ENCODE measurements around the gene RHO.
A peak's percentile ranks its signal among the peaks of the same experiment; 100 is the strongest.

RHO gene

GRCh38 chr3:129520960-129521359, 7.5 kb upstream of the RHO start:
- DNase-seq = no peak

- no peak for DNase-seq
These were observed 6.8 kb upstream of the RHO start for GRCh38 chr3:129521611-129522010.

DNA sequence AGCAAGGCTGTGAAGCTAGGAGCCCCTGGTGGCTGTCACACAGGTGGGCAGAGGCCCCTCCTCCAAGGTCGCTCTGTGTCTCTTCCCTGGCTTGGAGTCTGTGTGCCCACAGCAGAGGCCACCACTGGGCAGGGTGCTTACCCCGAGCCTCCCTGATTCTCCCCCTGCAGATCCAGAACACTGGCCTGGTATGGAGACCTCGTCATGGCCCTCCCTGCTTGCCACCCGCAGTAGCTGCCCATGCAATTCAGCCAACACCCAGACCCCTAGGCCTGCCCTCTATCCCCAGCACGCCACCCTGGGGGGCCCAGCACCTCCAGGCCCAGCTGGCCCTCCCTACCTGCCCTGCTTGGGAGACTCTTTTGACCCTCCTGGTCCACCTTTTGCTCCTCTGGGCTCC, 5.5 kb upstream of the RHO start:
- DNase-seq = no peak

GRCh38 chr3:129524081-129524480, 4.4 kb upstream of the RHO start:
- DNase-seq = no peak

DNA sequence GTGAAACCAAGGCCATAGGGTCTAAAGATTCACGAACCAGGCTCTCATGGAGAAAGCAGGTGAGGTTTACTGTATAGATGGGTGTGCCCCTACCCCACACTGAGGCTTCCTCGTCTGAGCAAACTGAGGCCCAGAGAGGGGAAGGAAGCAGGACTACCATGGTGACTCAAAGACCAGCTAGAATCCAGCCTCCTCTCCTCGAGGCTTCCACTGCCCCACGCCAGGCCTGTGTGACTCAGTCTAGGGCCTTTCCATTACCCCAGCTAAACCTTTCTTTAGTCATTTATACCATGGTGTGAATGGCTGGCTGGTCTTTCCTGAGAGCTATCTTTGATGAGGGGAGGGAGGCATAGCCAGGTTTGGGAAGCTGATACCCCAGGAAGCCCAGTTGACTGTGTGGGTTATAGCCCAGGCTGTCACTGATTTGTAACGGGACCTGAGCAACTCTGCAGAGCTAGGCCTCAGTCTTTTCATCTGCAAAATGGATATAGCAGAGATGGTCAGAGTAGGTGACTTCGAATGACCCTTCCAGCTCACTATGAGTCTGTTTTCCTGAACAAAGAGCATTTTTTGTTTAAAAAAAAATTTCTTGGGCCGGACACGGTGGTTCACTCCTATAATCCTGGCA, 3.0 kb upstream of the RHO start:
- DNase-seq = peak; percentile 95 to 97 (median 97)

DNA sequence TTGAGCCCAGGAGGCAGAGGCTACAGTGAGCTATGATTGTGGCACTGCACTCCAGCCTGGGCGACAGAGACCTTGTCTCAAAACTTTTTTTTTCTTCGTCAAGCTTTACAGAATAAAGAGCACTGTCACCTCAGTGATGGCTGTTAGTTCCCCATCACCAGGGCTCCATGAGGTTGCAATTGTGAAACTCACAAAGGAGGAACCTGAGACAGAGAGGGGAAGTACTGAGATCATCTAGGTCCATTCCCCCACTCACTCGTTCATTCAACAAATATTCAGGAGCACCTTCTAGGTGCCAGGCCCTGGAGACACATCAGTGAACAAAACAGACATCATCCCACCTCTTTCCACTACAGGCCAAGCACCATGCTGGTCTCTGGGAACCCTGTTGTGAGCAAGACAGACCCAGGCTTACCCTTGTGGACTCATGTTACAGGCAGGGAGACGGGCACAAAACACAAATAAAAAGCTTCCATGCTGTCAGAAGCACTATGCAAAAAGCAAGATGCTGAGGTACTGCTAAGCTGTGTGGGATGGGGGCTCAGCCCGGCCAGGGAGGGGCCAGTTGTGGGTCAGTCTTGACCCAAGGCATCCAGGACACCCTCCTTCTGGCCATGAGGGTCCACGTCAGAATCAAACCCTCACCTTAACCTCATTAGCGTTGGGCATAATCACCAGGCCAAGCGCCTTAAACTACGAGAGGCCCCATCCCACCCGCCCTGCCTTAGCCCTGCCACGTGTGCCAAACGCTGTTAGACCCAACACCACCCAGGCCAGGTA, 2.1 kb upstream of the RHO start:
- peak; percentile 88 to 94 (median 94) for DNase-seq

- DNase-seq = no peak
These were observed 1.2 kb upstream of the RHO start for GRCh38 chr3:129527262-129527661.

DNA sequence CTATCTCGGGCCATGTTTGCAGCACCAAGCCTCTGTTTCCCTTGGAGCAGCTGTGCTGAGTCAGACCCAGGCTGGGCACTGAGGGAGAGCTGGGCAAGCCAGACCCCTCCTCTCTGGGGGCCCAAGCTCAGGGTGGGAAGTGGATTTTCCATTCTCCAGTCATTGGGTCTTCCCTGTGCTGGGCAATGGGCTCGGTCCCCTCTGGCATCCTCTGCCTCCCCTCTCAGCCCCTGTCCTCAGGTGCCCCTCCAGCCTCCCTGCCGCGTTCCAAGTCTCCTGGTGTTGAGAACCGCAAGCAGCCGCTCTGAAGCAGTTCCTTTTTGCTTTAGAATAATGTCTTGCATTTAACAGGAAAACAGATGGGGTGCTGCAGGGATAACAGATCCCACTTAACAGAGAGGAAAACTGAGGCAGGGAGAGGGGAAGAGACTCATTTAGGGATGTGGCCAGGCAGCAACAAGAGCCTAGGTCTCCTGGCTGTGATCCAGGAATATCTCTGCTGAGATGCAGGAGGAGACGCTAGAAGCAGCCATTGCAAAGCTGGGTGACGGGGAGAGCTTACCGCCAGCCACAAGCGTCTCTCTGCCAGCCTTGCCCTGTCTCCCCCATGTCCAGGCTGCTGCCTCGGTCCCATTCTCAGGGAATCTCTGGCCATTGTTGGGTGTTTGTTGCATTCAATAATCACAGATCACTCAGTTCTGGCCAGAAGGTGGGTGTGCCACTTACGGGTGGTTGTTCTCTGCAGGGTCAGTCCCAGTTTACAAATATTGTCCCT, 1.2 kb downstream of the RHO start:
- no peak for DNase-seq

- DNase-seq = peak; percentile 39 to 63 (median 47)
These were observed 1.9 kb downstream of the RHO start for GRCh38 chr3:129530251-129530791.

DNA sequence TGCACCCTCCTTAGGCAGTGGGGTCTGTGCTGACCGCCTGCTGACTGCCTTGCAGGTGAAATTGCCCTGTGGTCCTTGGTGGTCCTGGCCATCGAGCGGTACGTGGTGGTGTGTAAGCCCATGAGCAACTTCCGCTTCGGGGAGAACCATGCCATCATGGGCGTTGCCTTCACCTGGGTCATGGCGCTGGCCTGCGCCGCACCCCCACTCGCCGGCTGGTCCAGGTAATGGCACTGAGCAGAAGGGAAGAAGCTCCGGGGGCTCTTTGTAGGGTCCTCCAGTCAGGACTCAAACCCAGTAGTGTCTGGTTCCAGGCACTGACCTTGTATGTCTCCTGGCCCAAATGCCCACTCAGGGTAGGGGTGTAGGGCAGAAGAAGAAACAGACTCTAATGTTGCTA, 2.4 kb downstream of the RHO start:
- DNase-seq = no peak

DNA sequence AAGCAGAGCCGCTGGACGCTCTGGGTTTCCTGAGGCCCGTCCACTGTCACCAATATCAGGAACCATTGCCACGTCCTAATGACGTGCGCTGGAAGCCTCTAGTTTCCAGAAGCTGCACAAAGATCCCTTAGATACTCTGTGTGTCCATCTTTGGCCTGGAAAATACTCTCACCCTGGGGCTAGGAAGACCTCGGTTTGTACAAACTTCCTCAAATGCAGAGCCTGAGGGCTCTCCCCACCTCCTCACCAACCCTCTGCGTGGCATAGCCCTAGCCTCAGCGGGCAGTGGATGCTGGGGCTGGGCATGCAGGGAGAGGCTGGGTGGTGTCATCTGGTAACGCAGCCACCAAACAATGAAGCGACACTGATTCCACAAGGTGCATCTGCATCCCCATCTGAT, 3.3 kb downstream of the RHO start:
- peak; percentile 39 to 58 (median 50) for DNase-seq

- no peak for DNase-seq
These were observed 3.8 kb downstream of the RHO start for GRCh38 chr3:129532261-129532660.

- DNase-seq = no peak
These were observed 5.0 kb downstream of the RHO start for GRCh38 chr3:129533406-129533805.

DNA sequence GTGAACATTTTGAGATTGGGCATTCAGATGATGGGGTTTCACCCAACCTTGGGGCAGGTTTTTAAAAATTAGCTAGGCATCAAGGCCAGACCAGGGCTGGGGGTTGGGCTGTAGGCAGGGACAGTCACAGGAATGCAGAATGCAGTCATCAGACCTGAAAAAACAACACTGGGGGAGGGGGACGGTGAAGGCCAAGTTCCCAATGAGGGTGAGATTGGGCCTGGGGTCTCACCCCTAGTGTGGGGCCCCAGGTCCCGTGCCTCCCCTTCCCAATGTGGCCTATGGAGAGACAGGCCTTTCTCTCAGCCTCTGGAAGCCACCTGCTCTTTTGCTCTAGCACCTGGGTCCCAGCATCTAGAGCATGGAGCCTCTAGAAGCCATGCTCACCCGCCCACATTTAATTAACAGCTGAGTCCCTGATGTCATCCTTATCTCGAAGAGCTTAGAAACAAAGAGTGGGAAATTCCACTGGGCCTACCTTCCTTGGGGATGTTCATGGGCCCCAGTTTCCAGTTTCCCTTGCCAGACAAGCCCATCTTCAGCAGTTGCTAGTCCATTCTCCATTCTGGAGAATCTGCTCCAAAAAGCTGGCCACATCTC, 6.1 kb downstream of the RHO start:
- peak; percentile 62 to 75 (median 72) for DNase-seq

GRCh38 chr3:129535075-129535474, 6.6 kb downstream of the RHO start:
- no peak for DNase-seq

DNA sequence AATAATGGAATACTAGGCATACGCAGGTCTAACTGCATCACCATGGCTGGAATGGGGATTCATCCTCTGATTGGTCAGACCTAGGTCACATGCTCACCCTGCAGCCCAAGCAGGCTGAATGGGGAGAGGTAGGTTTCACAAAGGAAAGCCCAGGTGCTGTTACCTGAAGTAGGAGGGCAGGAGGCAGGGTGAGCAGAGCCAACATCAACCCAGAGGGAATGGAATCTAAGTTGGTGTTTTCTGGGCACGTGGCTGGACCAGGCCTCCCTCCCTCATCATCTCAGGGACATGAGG, 7.9 kb downstream of the RHO start:
- DNase-seq = no peak

- DNase-seq = no peak
These were observed 8.4 kb downstream of the RHO start for GRCh38 chr3:129536804-129537203.

DNA sequence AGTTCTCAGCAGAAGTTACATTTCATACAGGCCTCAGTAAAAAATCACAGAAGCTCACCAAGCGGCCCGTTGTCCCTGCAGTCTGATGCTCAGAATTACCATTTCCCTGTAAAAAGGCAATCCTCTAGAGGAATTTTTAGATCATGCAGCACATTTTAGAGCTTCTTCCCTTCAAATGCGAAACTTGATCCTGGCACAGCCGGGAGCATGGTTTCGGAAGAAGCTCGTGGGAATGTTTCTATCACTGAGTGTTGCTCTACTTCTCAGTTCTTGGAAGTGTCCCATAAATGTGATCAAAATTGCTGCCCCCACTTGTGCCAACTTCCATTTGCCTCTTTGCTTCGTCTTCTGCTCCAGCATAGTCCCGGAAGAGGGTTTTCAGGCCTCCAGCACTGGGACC, 10.8 kb downstream of the RHO start:
- DNase-seq = no peak

DNA sequence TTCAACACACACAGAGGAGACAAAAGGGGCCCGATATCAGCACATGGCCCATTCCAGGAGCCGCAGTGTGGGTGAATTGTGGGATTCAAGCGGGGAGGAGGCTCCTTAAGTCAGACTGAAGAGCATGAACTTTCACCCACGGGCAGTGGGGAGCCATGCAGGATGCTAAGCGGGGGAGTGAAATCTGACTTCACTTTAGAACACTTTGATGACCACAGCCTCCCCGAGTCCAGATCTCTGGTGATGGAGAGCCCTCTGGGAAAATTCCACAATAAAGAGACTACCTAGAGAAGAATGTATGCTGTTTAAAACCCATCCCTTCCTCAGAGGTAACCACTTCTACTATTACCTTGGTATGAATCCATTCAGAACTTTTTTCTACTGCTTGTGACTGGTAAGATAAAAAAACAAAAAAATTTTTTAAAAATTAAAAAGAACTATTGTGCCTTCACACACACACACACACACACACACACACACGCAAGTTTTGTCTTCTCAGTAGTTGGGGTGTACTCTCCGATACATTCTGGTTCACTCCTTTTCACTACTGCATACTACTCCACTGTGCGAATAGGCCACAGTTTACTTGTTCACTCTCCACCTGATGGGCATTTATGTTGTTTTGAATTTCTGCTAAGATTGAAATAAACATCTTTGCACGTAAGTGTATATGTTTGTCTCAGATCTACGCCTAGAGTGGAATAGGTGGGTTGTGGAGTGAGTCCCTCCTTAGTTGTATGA, 12.5 kb downstream of the RHO start:
- no peak for DNase-seq

DNA sequence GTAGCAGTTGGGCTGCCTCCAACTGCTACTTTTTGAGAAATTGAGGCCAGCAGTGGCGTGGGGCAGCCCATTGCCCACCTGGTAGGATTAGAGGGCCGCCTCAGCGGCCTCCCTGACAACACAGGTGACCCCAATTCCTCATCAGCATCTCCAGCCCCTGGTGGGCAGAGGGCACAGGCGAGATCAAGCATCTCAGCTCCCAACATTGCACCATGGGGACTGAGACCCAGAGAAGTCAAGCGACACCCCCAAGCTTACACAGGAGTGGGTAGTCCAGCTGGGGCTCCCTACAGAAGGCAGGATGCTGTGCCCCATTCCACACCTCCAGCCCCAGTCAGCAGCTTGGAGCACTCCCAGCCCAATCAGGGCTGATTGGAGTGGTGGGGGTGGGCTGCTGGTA, 14.3 kb downstream of the RHO start:
- DNase-seq = no peak

- no peak for DNase-seq
These were observed 14.8 kb downstream of the RHO start, which contains the start of gene H1-8 for GRCh38 chr3:129543156-129543790. Gene H1-8 (plus strand): TSS chr3:129543175. CDS start chr3:129543219, 44 bp downstream.

GRCh38 chr3:129543999-129544398, 15.6 kb downstream of the RHO start:
- no peak for DNase-seq

Measured in suppressor macrophage treated with lipopolysaccharide for 1 hour (primary cell).